Stimulated activated CD4-positive, alpha-beta T cell treated with anti-CD3 and anti-CD28 coated beads, Interleukin-2, amount 100 ng/mL, for 24 hours (primary cell): ENCODE data around the gene ERRFI1.
A peak's percentile ranks its signal among the peaks of the same experiment; 100 is the strongest.

Source experiments
- DNase-seq, 2 donors: peaks; one replicate each; pipeline ENCODE4 v3.0.0-alpha.2; 2020

Gene ERRFI1

GRCh38 chr1:8042134-8042533 is 16.0 kb upstream of the ERRFI1 start:
- DNase-seq: no peak

GRCh38 chr1:8040586-8040985 is 14.5 kb upstream of the ERRFI1 start:
- no peak for DNase-seq

- DNase-seq: no peak
Measured at GRCh38 chr1:8039071-8039470, 13.0 kb upstream of the ERRFI1 start.

GRCh38 chr1:8035289-8035688 is 9.2 kb upstream of the ERRFI1 start:
- no peak for DNase-seq

- no peak for DNase-seq
Measured at GRCh38 chr1:8033322-8033721, 7.2 kb upstream of the ERRFI1 start.

- DNase-seq: no peak
Measured at GRCh38 chr1:8032366-8032910, 6.3 kb upstream of the ERRFI1 start.

GRCh38 chr1:8031176-8031785 is 5.2 kb upstream of the ERRFI1 start:
- DNase-seq: peak in 1 of 2 donors; percentile 31

GRCh38 chr1:8028571-8028910 is 2.4 kb upstream of the ERRFI1 start:
- DNase-seq: no peak

GRCh38 chr1:8027748-8028570 is 1.9 kb upstream of the ERRFI1 start:
- DNase-seq: no peak

GRCh38 chr1:8026976-8027747 is 1.1 kb upstream of the ERRFI1 start:
- no peak for DNase-seq

GRCh38 chr1:8025671-8026144 is 401 bp downstream of the ERRFI1 start:
- DNase-seq: peak in 1 of 2 donors; percentile 11

- no peak for DNase-seq
Measured at GRCh38 chr1:8025061-8025670, 943 bp downstream of the ERRFI1 start.

- DNase-seq: no peak
Measured at GRCh38 chr1:8024329-8024728, 1.8 kb downstream of the ERRFI1 start.

GRCh38 chr1:8023995-8024313 is 2.2 kb downstream of the ERRFI1 start:
- DNase-seq: no peak

GRCh38 chr1:8023287-8023994 is 2.7 kb downstream of the ERRFI1 start:
- no peak for DNase-seq

GRCh38 chr1:8022395-8023286 is 3.5 kb downstream of the ERRFI1 start:
- DNase-seq: no peak

GRCh38 chr1:8021676-8022266 is 4.3 kb downstream of the ERRFI1 start:
- DNase-seq: no peak

- DNase-seq: no peak
Measured at GRCh38 chr1:8020032-8020431, 6.1 kb downstream of the ERRFI1 start.

GRCh38 chr1:8019229-8019620 is 6.9 kb downstream of the ERRFI1 start:
- DNase-seq: no peak

GRCh38 chr1:8018492-8019228 is 7.4 kb downstream of the ERRFI1 start:
- DNase-seq: no peak
